OCI-LY3 (cell line): ENCODE measurements around the gene MPHOSPH6.

Experiments used
- CTCF ChIP-seq: fragments of 200-600, 300-600 bp; sonication (generic); IDR thresholded peaks from 2 replicates; pipeline ENCODE4 v1.5.1; 2014; ENCODE audit warnings: antibody characterized with exemption, low read length, low read depth
- EZH2phosphoT487 ChIP-seq: fragments of 200-600 bp; shearing (Covaris generic); IDR thresholded peaks from 2 replicates; pipeline ENCODE4 v1.6.1; 2018; ENCODE audit warnings: antibody characterized with exemption, mixed run types, low read depth

GRCh38 chr16:82118749-82119148 is 51.3 kb downstream of the MPHOSPH6 start:
- no peak for TF ChIP-seq EZH2phosphoT487
- no peak for TF ChIP-seq CTCF
